ENCODE data around the gene ZNF544. TPM values are rescaled to one million over a fixed set of nuclear protein-coding genes. Genes with fewer than 3 reads are reported as not detected.

The ZNF544 gene
- total and polyA plus RNA-seq, 7 experiments from 2014 or later, result 19.7 to 60.7 (median 30.8) TPM

Other genes with a start within 250 kb of the ZNF544 start
- 10 to 100 TPM; 11.9 to 37.5 (median 15.3) TPM for gene ZNF606, start 226.1 kb upstream of the ZNF544 start, total RNA-seq
- gene ZNF606, start 226.1 kb upstream of the ZNF544 start, polyA plus RNA-seq, result 10 to 100 TPM in 1 of 2 donors, 1 to 10 TPM in 1; 9.4 to 11.3 TPM
- not detected for gene ZSCAN1, start 194.9 kb upstream of the ZNF544 start, total RNA-seq
- not detected for gene ZSCAN1, start 194.9 kb upstream of the ZNF544 start, polyA plus RNA-seq
- gene ZNF135, start 169.6 kb upstream of the ZNF544 start, total RNA-seq, result 1 to 10 TPM in 4 of 5 experiments, under 1 TPM in 1; 0.07 to 2.9 (median 2.5) TPM
- 1 to 10 TPM; 1.8 to 3.3 TPM for gene ZNF135, start 169.6 kb upstream of the ZNF544 start, polyA plus RNA-seq
- 100 to 1,000 TPM in 1 of 5 experiments, 10 to 100 TPM in 3, 1 to 10 TPM in 1; 8.2 to 100 (median 78.1) TPM for gene ZSCAN18, start 130.7 kb upstream of the ZNF544 start, total RNA-seq
- 10 to 100 TPM; 17.9 to 30.7 TPM for gene ZSCAN18, start 130.7 kb upstream of the ZNF544 start, polyA plus RNA-seq
- 10 to 100 TPM in 3 of 5 experiments, 1 to 10 TPM in 2; 2.8 to 17.1 (median 15.1) TPM for gene ZNF329, start 78.1 kb upstream of the ZNF544 start, total RNA-seq
- gene ZNF329, start 78.1 kb upstream of the ZNF544 start, polyA plus RNA-seq, result 10 to 100 TPM in 1 of 2 donors, 1 to 10 TPM in 1; 8.2 to 12.6 TPM
- gene ZNF274, start 45.9 kb upstream of the ZNF544 start, total RNA-seq, result 10 to 100 TPM; 20.1 to 91.1 (median 52.7) TPM
- 10 to 100 TPM; 41.7 to 53.9 TPM for gene ZNF274, start 45.9 kb upstream of the ZNF544 start, polyA plus RNA-seq
- gene ZNF8, start 50.0 kb downstream of the ZNF544 start, total RNA-seq, result 10 to 100 TPM in 2 of 5 experiments, 1 to 10 TPM in 3; 5.2 to 10.5 (median 10.0) TPM
- 1 to 10 TPM in 1 of 2 donors, under 1 TPM in 1; 0.97 to 1.4 TPM for gene ZNF8, start 50.0 kb downstream of the ZNF544 start, polyA plus RNA-seq
- gene ERVK3-1, start 76.5 kb downstream of the ZNF544 start, total RNA-seq, result 100 to 1,000 TPM in 2 of 5 experiments, 10 to 100 TPM in 3; 59.7 to 122 (median 65.4) TPM
- gene ERVK3-1, start 76.5 kb downstream of the ZNF544 start, polyA plus RNA-seq, result 10 to 100 TPM; 68.2 to 88.7 TPM
- 1 to 10 TPM; 1.1 to 6.0 (median 4.5) TPM for gene ZSCAN22, start 98.1 kb downstream of the ZNF544 start, total RNA-seq
- gene ZSCAN22, start 98.1 kb downstream of the ZNF544 start, polyA plus RNA-seq, result 1 to 10 TPM; 1.3 to 3.6 TPM
- gene A1BG, start 124.6 kb downstream of the ZNF544 start, total RNA-seq, result 10 to 100 TPM in 3 of 5 experiments, 1 to 10 TPM in 2; 7.0 to 21.5 (median 12.4) TPM
- gene A1BG, start 124.6 kb downstream of the ZNF544 start, polyA plus RNA-seq, result 10 to 100 TPM; 38.0 to 60.1 TPM
- 1 to 10 TPM; 1.0 to 2.7 (median 1.8) TPM for gene ZNF497, start 133.8 kb downstream of the ZNF544 start, total RNA-seq
- 1 to 10 TPM; 1.9 to 2.9 TPM for gene ZNF497, start 133.8 kb downstream of the ZNF544 start, polyA plus RNA-seq
- gene ZNF837, start 152.1 kb downstream of the ZNF544 start, total RNA-seq, result 1 to 10 TPM; 1.4 to 4.3 (median 2.4) TPM
- 10 to 100 TPM in 1 of 2 donors, 1 to 10 TPM in 1; 6.9 to 15.6 TPM for gene ZNF837, start 152.1 kb downstream of the ZNF544 start, polyA plus RNA-seq
- 1,000 to 10,000 TPM in 4 of 5 experiments, 100 to 1,000 TPM in 1; 911 to 1,684 (median 1,502) TPM for gene RPS5, start 158.4 kb downstream of the ZNF544 start, total RNA-seq
- gene RPS5, start 158.4 kb downstream of the ZNF544 start, polyA plus RNA-seq, result 1,000 to 10,000 TPM; 1,774 to 1,925 TPM
- gene RNF225, start 166.7 kb downstream of the ZNF544 start, total RNA-seq, result under 1 TPM in 4 of 5 experiments, not detected in 1; 0.32 to 0.53 (median 0.50) TPM
- not detected for gene RNF225, start 166.7 kb downstream of the ZNF544 start, polyA plus RNA-seq
- gene ZNF584, start 179.7 kb downstream of the ZNF544 start, total RNA-seq, result 10 to 100 TPM in 1 of 5 experiments, 1 to 10 TPM in 4; 4.2 to 12.1 (median 8.8) TPM
- gene ZNF584, start 179.7 kb downstream of the ZNF544 start, polyA plus RNA-seq, result 1 to 10 TPM; 6.5 to 7.0 TPM
- gene ZNF132, start 211.2 kb downstream of the ZNF544 start, total RNA-seq, result 10 to 100 TPM in 2 of 5 experiments, 1 to 10 TPM in 3; 1.2 to 12.9 (median 4.9) TPM
- gene ZNF132, start 211.2 kb downstream of the ZNF544 start, polyA plus RNA-seq, result 1 to 10 TPM; 2.4 to 3.6 TPM
- gene ZNF324B, start 222.7 kb downstream of the ZNF544 start, total RNA-seq, result 10 to 100 TPM in 3 of 5 experiments, 1 to 10 TPM in 2; 9.1 to 13.9 (median 11.8) TPM
- 1 to 10 TPM; 1.7 to 3.5 TPM for gene ZNF324B, start 222.7 kb downstream of the ZNF544 start, polyA plus RNA-seq
- 10 to 100 TPM; 14.2 to 28.0 (median 23.4) TPM for gene ZNF324, start 238.2 kb downstream of the ZNF544 start, total RNA-seq
- gene ZNF324, start 238.2 kb downstream of the ZNF544 start, polyA plus RNA-seq, result 10 to 100 TPM in 1 of 2 donors, 1 to 10 TPM in 1; 9.3 to 20.8 TPM
- gene ZNF446, start 247.4 kb downstream of the ZNF544 start, total RNA-seq, result 10 to 100 TPM in 4 of 5 experiments, 1 to 10 TPM in 1; 9.5 to 20.0 (median 15.1) TPM
- 1 to 10 TPM; 3.2 to 6.0 TPM for gene ZNF446, start 247.4 kb downstream of the ZNF544 start, polyA plus RNA-seq